Activated B cell treated with CpG ODN at 0.5 μM for 24 hours (primary cell): ENCODE measurements around the gene RHBDF1. TPM values are rescaled to one million over a fixed set of nuclear protein-coding genes. Genes with fewer than 3 reads are reported as not detected.

Experiments used
- ATAC-seq: fragments of 200-7000 bp; cut with Tn5 transposase; one replicate; pipeline ENCODE4 v1.10.0; 2021; ENCODE audit warnings: low read depth, mild to moderate bottlenecking, moderate library complexity
- CTCF ChIA-PET: fragments of 350-600 bp; sonication (Branson Sonifier 250); formaldehyde crosslinking; loops from one replicate; lab custom pipeline; 2021; ENCODE audit warnings: antibody characterized with exemption; lab: Charles Lee
- POLR2A ChIA-PET: fragments of 350-600 bp; sonication (Branson Sonifier 250); formaldehyde crosslinking; loops from one replicate; lab custom pipeline; 2021; ENCODE audit warnings: antibody characterized with exemption; lab: Charles Lee
- DNase-seq: peaks from one replicate; pipeline ENCODE4 v3.0.0; 2022
- H3K27ac Mint-ChIP-seq: one replicate; pipeline ENCODE4 v1.8.0; 2020; ENCODE audit warnings: mixed read lengths
- H3K27me3 Mint-ChIP-seq: one replicate; pipeline ENCODE4 v1.8.0; 2021; ENCODE audit warnings: mixed read lengths
- H3K36me3 Mint-ChIP-seq: one replicate; pipeline ENCODE4 v1.8.0; 2021; ENCODE audit warnings: low read depth, mixed read lengths
- H3K4me1 Mint-ChIP-seq: one replicate; pipeline ENCODE4 v1.8.0; 2021; ENCODE audit warnings: mixed read lengths
- H3K4me3 Mint-ChIP-seq: one replicate; pipeline ENCODE4 v1.8.0; 2020; ENCODE audit warnings: mild to moderate bottlenecking, mixed read lengths
- H3K9me3 Mint-ChIP-seq: one replicate; pipeline ENCODE4 v1.8.0; 2020; ENCODE audit warnings: mixed read lengths
- CTCF ChIP-seq: fragments of 200-600 bp; IDR thresholded peaks from one replicate; pipeline ENCODE4 v1.8.0; 2022; ENCODE audit warnings: antibody characterized with exemption, mild to moderate bottlenecking
- intact Hi-C: fragments of 100-400 bp; cut with micrococcal nuclease; formaldehyde crosslinking; loops from one replicate; pipeline ENCODE4 v1.15.1; 2024
- total RNA-seq: library from RNA; stranded (reverse); gene quantifications from 2 replicates; pipeline ENCODE4 v1.2.3, GENCODE V29; 2022

The RHBDF1 gene
- total RNA-seq, 1 donor from 2014 or later: 0.67 TPM

DNA sequence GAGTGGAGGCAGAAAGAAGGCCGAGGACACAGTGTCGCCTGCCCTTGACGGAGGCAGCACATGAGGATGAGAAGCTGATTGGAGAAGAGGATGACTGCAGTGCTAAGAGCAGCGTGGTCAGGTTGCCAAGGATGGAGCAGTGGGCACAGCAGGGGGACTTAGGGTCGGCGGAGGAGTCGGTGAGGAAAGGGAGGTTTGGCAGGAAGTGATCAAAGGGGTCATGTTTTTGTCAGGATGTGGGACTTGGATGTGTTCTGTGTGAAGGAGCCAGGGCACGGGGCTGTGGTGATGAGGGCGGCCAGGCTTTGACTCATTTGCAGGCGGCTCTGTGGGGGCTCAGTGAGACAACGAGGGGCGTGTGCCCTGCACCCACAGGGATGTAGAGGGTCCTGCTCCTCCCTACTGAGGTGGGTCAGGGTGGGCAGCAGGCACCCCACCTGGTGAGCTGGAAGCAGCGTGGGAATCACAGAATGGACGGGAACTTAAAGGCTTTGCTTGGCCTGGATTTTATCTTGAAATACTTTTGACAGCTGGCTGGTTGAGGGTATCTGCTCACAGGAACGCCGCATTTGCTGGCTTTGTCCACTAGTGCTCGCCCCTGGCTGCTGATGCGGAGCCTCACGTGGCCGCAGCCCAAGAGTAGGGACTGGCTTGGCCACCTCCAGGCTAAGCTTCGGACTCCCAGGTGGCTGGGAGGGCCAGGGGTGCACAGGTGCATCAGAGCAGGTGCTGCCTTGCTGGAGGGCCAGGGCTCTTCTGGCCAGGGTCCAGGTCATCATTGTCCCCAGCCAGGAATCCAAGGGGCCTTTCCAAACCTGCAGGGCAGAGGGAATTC is 11.6 kb upstream of the RHBDF1 start:
- ChIA-PET POLR2A (interaction anchor here (0.8 to 1.3 kb wide), 4 partner anchors 13 to 47 kb away, joined by 3 to 5 read pairs (median 4); no protein-coding TSS in a partner anchor), CTCF (interaction anchor here (1.4 to 3.7 kb wide), 4 partner anchors 12 to 23 kb away, joined by 3 to 22 read pairs (median 10); no protein-coding TSS in a partner anchor)
- ATAC-seq (no peak), DNase-seq (no peak)
- Mint-ChIP-seq H3K36me3 (peaks cover 56% of the 10 kb centered on the region), H3K4me3 (peak overlapping the region; percentile 58), H3K27me3 (no peaks in the 10 kb centered on the region), H3K4me1 (peaks cover 40% of the 10 kb centered on the region), H3K9me3 (no peaks in the 10 kb centered on the region), H3K27ac (peak overlapping the region; percentile 91)
- intact Hi-C loops: loop anchor here (1.0 kb wide), 2 partner anchors 13 to 19 kb away; no protein-coding TSS in a partner anchor
- TF ChIP-seq CTCF: no peak

DNA sequence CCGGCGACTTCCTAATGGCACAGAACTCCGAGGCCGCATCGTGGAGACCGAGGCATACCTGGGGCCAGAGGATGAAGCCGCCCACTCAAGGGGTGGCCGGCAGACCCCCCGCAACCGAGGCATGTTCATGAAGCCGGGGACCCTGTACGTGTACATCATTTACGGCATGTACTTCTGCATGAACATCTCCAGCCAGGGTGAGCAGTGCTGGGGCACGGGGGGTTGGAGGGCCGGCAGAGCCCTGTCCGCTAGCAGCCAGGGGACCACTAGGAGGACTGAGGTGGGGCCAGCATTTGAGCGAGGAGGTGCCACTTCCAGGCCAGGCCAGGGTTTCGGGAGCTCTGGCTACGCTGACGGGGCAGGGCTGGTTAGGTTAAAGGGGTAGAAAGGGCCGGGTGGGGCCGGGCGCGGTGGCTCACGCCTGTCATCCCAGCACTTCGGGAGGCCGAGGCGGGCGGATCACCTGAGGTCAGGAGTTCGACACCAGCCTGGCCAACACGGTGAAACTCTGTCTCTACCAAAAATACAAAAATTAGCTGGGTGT is 10.7 kb upstream of the RHBDF1 start:
- Mint-ChIP-seq H3K27me3 (no peaks in the 10 kb centered on the region), H3K9me3 (no peaks in the 10 kb centered on the region), H3K4me1 (peaks cover 45% of the 10 kb centered on the region), H3K4me3 (no peak overlapping the region), H3K27ac (peak overlapping the region; percentile 37), H3K36me3 (peaks cover 49% of the 10 kb centered on the region)
- ATAC-seq (no peak), DNase-seq (no peak)
- intact Hi-C loops: no loop called here
- TF ChIP-seq CTCF: no peak
- ChIA-PET CTCF (interaction anchor here (0.7 to 3.7 kb wide), 2 partner anchors 13 to 17 kb away, joined by 3 to 22 read pairs; no protein-coding TSS in a partner anchor), POLR2A (no interaction called here)

DNA sequence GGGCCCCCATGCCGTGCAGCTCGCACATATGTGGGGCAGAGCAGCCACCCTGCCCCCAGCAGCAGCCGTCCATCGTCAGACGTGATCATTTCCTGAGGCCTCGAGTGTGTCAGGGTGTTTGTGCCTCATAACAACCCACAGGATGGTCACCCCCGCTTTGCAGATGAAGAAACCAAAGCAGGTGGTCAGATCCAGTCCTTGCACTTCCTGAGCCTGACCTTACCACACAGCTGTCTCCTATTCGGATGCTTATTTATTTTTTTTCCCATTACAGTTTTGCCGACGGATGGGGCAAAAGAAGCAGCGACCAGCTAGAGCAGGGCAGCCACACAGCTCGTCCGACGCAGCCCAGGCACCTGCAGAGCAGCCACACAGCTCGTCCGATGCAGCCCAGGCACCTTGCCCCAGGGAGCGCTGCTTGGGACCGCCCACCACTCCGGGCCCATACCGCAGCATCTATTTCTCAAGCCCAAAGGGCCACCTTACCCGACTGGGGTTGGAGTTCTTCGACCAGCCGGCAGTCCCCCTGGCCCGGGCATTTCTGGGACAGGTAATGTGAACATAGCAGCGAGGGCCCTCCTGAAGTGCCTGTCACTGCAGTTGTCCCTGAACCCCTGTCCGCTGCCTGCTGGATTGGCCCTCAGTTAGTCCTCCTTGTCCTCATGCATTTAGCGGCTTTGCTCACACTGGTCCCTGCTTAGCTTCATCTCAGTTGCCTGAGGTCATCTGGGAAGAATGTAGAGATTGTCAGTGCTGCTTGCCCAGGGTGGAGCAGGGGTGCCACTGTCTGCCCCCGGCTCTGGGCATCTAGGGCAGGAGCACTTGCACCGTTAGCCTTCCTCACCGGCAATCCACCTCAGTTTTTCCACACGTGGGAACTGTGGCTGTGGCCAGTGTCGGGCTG is 7.0 kb upstream of the RHBDF1 start:
- Mint-ChIP-seq H3K36me3 (peaks cover 21% of the 10 kb centered on the region), H3K4me1 (peaks cover 48% of the 10 kb centered on the region), H3K27ac (peak overlapping the region; percentile 88), H3K27me3 (peaks cover 2% of the 10 kb centered on the region), H3K9me3 (no peaks in the 10 kb centered on the region), H3K4me3 (peak overlapping the region; percentile 91)
- ATAC-seq (no peak), DNase-seq (no peak)
- CTCF ChIA-PET: interaction anchor here (1.9 kb wide), 1 partner anchor 14 kb away, joined by 4 read pairs; no protein-coding TSS in a partner anchor
- intact Hi-C loops: loop anchor here (2.0 kb wide), 1 partner anchor 59 kb away; the partner anchor contains the start of gene NPRL3
- POLR2A ChIA-PET: interaction anchor here (0.9 to 1.2 kb wide), 2 partner anchors 10 to 283 kb away, joined by 4 to 5 read pairs; no protein-coding TSS in a partner anchor
- TF ChIP-seq CTCF: no peak

DNA sequence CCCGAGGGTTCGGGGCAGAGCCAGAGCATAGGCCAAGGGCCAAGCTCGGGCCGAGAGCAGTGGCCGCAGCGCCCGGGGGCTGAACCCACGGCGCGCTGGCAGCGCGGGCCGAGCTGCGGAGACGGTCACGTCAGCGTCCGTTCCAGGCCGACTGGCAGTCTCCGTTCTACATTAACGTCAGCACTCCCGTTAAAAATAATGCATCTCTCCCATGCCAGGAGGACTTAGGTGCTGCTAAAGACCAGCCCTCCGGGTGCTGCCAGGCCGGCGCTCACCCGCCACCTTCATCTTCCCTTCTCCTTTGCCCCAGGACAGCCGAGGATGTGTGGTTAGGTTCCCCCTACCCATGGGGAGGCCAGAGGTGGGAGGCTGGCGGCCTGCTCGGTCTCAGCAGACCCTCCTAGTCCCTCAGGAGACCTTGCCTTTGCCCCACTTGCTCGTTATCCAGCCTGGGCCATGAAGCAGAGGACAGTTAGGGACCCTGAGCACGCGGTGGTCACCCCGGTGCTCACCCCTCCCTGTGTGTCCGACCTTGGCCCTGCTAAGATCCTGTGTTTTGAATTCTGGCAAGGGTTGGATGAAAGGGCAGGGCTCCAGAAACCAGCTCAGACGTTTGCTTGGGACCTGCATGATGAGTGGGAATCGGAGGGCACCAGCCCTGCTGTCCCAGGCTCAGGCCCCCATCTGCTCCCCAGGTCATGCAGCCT is 6.2 kb upstream of the RHBDF1 start:
- ATAC-seq (peak; percentile 19), DNase-seq (no peak)
- H3K4me1 Mint-ChIP-seq: peaks cover 40% of the 10 kb centered on the region
- H3K36me3 Mint-ChIP-seq: peaks cover 17% of the 10 kb centered on the region
- intact Hi-C loops: loop anchor here (2.0 kb wide), 1 partner anchor 60 kb away; the partner anchor contains the start of gene NPRL3
- no peaks in the 10 kb centered on the region for H3K9me3 Mint-ChIP-seq
- CTCF ChIA-PET: interaction anchor here (1.9 to 3.2 kb wide), 2 partner anchors 13 to 18 kb away, joined by 4 to 19 read pairs; no protein-coding TSS in a partner anchor
- H3K27ac Mint-ChIP-seq: peak overlapping the region; percentile 88
- TF ChIP-seq CTCF: no peak
- POLR2A ChIA-PET: interaction anchor here (0.9 to 2.6 kb wide), 6 partner anchors 11 to 283 kb away, joined by 4 to 16 read pairs (median 8); partner anchors contain the start of genes POLR3K and SNRNP25
- H3K4me3 Mint-ChIP-seq: peak overlapping the region; percentile 91
- peaks cover 6% of the 10 kb centered on the region for H3K27me3 Mint-ChIP-seq
